Left kidney (tissue), 2 donors: Measurements from ENCODE around the gene FFAR1. TPM values are rescaled to one million over a fixed set of nuclear protein-coding genes. Genes with fewer than 3 reads are reported as not detected.
"Not testable (repeated sequence)": the region's sequence is repeated elsewhere in the genome, so short reads cannot be mapped to it uniquely, and the experiment has no call there.

Experiments
- DNase-seq: peaks from one replicate; pipeline ENCODE4 v3.0.0-alpha.2; 2013
- polyA plus RNA-seq: library from polyadenylated mRNA; unstranded; fragments of 120-200 nt; gene quantifications from one replicate; pipeline ENCODE4 v1.2.1, GENCODE V29; 2013; ENCODE audit not compliant: insufficient read length

The FFAR1 gene
- polyA plus RNA-seq, 1 donor, result 0.33 TPM

- DNase-seq, result no peak
Observed at GRCh38 chr19:35341565-35342225, 6.0 kb upstream of the FFAR1 start.

GRCh38 chr19:35342430-35342829 lies 5.3 kb upstream of the FFAR1 start:
- DNase-seq, result no peak

GRCh38 chr19:35344511-35345031 lies 3.1 kb upstream of the FFAR1 start:
- no peak for DNase-seq

DNA sequence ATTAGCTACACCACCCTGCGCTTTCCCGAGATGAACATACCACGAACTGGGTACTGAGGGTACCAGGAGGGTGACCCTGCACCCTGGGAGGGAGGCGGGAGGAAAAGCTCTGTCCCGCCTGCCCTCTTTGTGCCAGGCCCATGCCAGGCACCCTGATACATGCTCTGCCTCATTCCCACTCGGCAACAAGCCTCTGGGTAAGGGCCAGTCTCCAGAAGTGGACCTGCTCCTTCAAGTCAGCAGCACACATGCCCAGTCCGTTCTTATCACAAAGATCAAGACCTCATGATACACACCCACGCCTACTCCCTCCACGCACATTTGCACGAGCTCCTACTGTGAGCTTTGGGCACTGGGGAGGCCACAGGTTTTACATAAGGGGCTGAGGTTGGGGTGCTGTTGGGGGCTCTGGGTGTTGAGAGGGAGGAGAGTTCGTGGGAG lies 2.0 kb upstream of the FFAR1 start:
- DNase-seq, result no peak

GRCh38 chr19:35346193-35347052 lies 1.3 kb upstream of the FFAR1 start:
- no peak for DNase-seq

DNA sequence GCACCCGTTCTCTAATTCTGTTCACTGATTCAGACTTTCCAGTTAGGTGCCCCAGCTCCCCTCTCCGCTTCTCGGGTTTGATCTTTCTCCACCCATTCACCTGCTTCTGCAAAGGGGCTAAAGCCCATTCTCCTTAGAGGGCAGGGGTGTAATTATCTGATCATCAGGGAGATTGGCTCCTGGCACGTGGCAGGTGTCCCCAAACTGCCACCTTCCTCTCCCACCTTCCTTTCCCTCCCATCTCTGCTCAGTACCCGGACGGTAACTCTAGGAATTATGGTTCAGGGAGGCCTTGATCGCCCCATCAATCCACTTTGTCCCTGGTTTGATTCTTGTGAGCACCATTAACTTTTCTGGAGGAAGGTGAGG lies 212 bp downstream of the FFAR1 start:
- no peak for DNase-seq

GRCh38 chr19:35348911-35349611 lies 1.4 kb downstream of the FFAR1 start:
- DNase-seq, result no peak

- DNase-seq, result no peak
Observed at GRCh38 chr19:35349614-35350521, 2.2 kb downstream of the FFAR1 start.

DNA sequence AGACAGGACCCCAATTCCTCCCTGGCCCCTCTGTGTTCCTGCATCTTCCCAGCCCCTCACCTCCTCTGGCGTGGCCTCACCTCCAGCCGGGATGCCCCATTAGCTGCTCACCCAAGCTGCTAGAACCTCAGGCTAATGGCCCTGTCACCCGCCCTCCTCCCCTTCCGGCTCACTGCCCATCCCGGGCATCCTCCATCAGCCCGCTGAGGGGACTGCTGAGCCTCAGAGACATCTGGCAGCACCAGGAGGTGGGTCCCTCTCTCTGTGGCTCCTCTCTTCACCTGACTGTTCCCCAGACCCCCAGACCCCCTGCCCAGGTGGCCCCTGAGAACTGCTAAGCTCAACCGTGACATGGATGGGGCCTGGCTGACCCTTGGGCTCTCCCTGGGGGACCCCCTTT lies 2.9 kb downstream of the FFAR1 start:
- DNase-seq, result no peak

DNA sequence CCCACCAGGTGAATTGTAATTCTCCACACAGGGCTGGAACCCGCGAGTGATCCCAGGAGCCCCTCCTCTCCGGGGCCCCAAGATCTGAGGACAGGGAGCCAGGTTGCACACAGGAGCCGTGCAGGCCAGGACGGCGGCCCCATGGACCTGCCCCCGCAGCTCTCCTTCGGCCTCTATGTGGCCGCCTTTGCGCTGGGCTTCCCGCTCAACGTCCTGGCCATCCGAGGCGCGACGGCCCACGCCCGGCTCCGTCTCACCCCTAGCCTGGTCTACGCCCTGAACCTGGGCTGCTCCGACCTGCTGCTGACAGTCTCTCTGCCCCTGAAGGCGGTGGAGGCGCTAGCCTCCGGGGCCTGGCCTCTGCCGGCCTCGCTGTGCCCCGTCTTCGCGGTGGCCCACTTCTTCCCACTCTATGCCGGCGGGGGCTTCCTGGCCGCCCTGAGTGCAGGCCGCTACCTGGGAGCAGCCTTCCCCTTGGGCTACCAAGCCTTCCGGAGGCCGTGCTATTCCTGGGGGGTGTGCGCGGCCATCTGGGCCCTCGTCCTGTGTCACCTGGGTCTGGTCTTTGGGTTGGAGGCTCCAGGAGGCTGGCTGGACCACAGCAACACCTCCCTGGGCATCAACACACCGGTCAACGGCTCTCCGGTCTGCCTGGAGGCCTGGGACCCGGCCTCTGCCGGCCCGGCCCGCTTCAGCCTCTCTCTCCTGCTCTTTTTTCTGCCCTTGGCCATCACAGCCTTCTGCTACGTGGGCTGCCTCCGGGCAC lies 3.9 kb downstream of the FFAR1 start:
- DNase-seq, result no peak

GRCh38 chr19:35352177-35352447 lies 4.4 kb downstream of the FFAR1 start:
- DNase-seq, result no peak

DNA sequence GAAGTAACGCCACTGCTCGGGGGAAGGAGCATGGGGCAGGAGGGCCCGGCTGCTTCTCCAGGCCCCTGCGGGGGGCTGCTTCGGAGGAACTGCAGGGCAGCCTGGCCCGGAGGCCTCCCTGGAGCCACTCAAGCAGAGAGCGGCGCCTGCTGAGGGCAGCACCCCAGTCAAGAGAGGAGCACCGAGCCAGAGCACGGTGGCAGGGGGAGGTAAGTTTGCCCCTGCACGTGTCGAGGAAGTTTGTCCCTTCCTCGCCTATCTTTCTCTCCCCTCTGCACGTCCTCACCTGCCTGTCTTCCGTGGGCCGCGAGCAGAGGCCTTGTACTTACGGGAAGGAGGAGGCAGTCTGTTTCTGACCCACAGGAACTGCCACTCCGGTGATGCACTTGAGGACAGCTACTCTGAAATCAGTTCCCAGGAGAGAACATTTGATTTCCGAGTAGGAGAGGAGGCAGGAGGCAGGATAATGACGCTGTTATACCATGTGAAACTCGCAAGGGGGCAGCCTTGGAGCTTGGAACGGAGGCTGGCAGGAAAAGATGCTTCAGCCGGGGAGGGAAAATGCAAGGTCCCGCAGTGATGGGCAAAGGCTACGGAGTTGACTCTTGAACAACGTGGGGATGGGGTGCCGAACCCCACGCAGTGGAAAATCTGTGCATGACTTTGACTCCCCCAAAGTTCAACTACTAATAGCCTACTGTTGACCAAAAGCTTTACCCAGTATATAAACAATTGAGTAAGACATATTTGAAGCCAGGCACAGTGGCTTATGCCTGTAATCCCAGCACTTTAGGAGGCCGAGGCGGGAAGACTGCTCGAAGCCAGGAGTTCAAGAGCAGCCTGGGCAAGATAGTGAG lies 5.0 kb downstream of the FFAR1 start:
- DNase-seq, result peak; percentile 71

GRCh38 chr19:35353635-35354034 lies 5.9 kb downstream of the FFAR1 start:
- DNase-seq, result no peak

DNA sequence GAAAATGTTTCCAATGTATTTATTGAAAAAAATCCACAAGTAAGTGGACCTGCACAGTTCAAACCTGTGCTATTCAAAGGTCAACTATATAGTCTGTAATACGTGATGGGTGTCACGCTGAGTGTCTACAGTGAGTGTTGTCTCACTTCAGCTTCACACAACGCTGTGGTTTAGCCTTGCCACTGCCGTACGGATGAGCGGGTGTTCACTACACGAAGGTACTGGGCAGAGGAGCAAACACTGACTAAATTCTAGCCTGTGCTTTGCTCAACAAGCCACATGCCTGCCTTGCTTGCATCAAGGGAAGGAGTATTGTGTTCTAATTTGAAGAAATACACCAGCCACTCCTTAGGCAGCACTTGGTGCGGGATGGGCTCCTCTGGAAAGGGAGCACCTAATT lies 7.2 kb downstream of the FFAR1 start:
- DNase-seq, result no peak

DNA sequence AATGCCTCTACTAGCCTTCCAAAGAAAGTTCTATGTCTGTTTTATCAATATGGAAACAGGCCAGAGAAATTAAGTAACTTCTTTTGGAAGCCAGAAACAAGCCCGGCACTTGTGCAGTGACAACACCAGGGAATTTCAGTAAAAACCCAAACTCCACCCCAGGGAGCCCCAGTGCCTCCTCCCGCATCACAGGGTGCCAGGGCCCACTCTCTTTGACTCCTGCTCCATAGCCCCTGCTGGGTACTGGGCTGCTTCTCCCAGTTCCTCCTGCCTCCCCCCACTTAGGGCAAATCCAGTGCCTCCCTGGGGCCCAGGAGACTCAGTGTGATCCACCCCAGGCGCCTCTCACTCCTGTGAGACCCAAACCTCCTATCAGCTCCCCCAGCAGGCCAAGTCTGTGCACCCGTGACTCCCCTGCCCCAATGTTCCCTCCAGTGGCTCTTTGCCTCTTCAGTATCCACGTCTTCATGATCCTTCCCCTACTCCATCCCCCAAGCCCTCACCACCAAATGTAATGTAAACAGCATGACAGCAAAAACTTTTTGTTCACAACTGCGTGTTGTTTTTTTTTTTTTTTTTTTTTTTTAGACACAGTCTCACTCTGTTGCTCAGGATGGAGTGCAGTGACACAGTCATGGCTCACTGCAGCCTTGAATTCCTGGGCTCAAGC lies 8.2 kb downstream of the FFAR1 start:
- DNase-seq, result no peak

DNA sequence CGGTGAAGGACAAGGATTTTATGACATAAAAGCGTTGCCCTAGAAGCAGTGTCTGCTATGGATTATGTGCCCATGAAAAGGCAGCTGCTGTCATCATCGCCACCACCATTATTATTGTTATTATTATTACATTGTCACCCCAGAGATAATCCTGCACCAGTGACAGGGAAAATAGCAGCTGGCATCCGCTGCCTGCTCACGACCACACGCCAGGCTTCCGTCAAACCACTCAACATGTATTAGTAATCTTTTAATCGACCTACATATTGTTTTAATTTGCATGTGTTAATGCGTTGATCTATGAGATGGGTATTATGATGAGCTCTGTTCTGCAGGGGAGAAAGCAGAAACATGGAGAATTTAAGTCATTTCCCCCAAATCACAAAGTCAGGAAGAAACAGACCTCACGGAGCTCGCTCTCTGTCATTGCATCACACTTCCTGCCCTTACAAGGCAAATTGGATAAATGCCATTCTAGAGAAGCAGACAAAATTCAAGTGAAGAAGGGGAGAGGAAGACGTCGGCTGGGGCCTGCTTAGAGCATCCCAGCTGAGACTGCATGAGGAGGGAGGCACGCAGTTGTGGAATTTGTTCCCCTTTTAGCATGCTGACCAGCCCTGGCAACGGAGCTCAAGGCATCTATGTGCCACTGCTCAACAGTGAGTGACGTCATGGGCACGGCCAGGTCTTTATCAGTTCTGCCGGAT lies 10.3 kb downstream of the FFAR1 start, which contains the start of gene FFAR3:
TSS of gene FFAR3 (plus strand) at position 594 of the 707 bp plus-strand sequence. CDS start 431 bp downstream, outside the sequence.
- no peak for DNase-seq

GRCh38 chr19:35358834-35359233 lies 11.1 kb downstream of the FFAR1 start:
- DNase-seq, result not testable (repeated sequence)

- DNase-seq, result not testable (repeated sequence)
Observed at GRCh38 chr19:35359395-35359794, 11.7 kb downstream of the FFAR1 start.

DNA sequence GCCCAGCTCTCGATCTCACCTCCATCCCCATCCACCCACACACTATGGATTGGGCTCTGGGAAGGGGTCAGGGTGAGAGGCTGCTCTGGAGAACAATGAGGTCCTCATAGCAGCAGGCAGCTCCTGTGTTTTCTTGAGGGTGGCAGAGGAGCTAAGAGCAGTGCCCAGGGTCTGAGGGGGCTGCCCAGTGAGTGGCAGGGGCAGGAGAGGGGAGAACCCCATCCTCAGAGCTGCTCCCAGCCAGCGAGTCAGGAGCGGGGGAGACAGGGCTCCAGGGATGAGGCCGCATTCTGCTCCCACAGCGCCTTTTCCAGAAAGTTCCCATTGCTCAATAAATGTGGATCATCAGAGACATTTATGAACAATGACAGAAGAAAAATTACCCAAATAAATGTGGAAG lies 12.4 kb downstream of the FFAR1 start:
- not testable (repeated sequence) for DNase-seq
